SU-DHL-6 (cell line): ENCODE data around the gene SCAMP3.

Experiments used
- EZH2phosphoT487 ChIP-seq: fragments of 200-600 bp; sonication (generic), shearing (Covaris generic); conservative IDR thresholded peaks from 2 replicates; pipeline ENCODE4 v1.6.1; 2018; ENCODE audit warnings: mild to moderate bottlenecking, antibody characterized with exemption, low read length, moderate library complexity, mixed read lengths
- TF ChIP-seq, protein P1 (sequence below): fragments of 200-600 bp; sonication (generic); IDR thresholded peaks from one replicate; pipeline ENCODE4 v1.5.1; 2017; ENCODE audit warnings: antibody characterized with exemption, mild to moderate bottlenecking, low read length, moderate library complexity; ENCODE audit not compliant: insufficient read depth, poor library complexity, severe bottlenecking

GRCh38 chr1:155210314-155211104 is 51.7 kb downstream of the SCAMP3 start:
- TF ChIP-seq, protein P1, sequence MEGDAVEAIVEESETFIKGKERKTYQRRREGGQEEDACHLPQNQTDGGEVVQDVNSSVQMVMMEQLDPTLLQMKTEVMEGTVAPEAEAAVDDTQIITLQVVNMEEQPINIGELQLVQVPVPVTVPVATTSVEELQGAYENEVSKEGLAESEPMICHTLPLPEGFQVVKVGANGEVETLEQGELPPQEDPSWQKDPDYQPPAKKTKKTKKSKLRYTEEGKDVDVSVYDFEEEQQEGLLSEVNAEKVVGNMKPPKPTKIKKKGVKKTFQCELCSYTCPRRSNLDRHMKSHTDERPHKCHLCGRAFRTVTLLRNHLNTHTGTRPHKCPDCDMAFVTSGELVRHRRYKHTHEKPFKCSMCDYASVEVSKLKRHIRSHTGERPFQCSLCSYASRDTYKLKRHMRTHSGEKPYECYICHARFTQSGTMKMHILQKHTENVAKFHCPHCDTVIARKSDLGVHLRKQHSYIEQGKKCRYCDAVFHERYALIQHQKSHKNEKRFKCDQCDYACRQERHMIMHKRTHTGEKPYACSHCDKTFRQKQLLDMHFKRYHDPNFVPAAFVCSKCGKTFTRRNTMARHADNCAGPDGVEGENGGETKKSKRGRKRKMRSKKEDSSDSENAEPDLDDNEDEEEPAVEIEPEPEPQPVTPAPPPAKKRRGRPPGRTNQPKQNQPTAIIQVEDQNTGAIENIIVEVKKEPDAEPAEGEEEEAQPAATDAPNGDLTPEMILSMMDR, result no peak
- TF ChIP-seq EZH2phosphoT487, result no peak
